ENCODE measurements around the gene INPP5K. TPM values are rescaled to one million over a fixed set of nuclear protein-coding genes. Genes with fewer than 3 reads are reported as not detected.

Gene INPP5K
- total RNA-seq, 1 donor from 2014 or later = 66.6 TPM

DNA sequence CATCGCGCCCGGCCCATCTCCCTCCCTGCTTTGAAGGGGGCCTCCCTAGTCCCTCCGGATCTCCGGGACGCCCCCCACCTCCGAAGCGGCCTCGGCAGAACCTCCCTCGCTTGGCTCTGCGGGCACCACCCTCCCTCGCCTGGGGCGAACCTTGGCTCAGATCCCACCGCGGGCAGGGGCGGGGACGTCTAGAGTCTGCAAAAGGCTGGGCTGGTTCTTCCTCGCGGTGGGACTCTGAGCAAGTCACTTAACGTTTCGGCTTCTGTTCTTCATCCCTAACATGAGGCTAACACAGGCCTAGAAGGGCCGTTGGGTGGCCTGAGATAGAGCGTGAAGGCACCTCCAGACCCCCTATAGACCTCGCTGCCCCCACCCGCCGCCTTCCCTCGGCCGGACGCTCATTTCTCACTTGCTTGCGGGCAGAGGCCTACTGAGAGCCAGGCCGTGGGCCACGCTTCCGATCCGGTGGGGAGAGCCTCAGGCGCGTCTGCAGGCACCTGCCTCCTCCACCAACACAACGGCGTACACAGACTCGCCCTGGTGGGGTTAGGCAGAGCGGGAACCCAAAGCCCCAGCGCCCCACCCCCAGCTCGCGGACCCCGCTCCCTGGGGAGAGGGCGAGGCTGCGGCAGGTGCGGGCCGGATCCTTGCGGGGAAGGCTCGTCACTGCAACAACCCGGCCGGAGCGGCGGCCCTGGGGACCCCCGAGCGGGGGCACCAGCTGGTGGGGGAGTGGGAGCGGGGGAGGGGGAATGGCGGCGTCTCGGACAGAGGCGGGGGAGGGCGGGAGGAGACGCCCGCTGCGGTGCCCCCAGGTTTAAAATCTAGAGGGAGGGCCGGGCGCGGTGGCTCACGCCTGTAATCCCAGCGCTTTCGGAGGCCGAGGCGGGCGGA lies 29.4 kb downstream of the INPP5K start:
- no peak for DNase-seq (ENCODE audit: extremely low read depth, low read depth, low spot score)

DNA sequence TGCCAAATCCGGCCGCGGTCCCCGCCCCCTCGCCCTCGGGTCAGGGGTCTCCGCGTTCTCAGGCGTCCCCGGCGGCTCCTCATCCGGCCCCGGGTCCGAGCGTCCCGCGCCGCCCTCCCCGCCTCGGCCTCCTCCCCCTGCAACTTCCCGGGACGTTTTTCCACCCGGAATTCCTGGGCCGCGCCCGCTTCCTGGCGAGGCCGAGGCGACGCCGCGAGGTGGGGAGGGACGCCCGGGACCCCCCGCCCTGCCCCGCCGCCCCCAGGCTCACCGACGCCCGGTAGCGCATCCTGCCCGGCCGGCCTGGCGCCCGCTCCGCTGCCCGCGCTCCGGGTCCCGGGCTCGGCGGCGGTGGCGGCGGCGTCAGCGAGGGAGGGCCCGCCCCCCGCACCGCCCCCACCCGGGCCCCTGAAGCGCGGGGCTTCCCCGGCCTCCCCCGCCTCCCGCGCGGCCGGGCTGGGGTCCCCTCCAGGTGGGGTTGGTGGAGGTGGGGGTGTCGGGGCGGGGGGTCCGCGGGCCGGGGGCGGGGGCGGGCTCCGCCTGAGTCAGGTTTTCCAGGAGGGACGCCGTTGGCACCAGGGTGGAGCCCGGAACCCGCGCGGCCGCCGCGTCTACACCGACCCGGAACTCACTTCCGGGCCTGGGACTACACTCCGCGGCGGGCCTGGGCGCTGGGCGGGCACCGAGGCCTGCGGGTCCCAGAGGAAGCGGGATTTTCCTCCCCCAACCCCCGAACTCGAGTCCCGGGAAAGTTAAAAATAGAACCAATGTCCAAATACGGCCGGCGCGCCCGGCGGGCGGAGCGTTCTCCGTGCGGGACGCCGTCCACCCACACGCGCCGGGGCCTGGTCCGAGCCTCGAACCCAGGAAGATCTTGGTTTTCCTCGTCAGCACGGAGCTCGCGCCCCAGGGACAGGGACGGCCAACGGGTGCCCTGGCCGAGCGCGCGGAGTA lies 30.7 kb downstream of the INPP5K start:
- DNase-seq (ENCODE audit: extremely low read depth, low read depth, low spot score) = no peak

DNA sequence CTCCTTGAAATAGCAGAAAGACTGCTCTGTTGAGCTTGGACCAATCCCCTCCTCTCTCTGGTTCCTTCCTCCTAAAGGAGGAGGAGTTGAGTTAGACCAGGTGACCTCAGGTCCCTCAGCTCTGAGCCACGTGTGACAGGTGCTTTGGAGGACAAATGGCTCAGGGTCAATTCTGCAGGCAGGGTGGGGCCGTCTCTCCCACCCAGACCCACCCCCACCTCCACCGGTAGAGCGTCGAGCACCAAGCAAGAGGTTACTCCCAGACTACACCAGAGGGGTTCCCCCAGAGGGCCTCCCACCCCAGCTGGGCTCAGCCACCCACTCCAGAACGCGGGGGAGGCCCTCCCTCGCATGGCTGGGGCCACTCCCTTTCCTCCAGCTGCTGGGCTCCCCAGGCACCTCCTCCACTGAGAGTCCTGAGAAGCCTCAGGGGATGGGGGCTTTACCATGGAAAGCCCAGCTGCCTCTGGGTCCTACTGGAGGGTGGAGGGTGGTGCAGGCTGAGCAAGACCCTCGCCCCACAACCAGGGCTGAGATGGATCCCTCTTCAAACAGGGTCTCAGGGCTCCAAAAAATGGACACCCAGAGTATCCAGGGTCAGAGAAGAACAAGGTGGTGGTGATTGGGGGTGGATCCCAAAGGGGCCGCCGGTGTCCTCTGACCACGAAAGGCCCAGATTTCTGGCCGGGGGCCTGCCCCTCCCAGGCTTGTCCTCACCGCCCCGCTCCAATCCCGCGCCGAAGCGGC lies 31.6 kb downstream of the INPP5K start:
- no peak for DNase-seq (ENCODE audit: extremely low read depth, low read depth, low spot score)

DNA sequence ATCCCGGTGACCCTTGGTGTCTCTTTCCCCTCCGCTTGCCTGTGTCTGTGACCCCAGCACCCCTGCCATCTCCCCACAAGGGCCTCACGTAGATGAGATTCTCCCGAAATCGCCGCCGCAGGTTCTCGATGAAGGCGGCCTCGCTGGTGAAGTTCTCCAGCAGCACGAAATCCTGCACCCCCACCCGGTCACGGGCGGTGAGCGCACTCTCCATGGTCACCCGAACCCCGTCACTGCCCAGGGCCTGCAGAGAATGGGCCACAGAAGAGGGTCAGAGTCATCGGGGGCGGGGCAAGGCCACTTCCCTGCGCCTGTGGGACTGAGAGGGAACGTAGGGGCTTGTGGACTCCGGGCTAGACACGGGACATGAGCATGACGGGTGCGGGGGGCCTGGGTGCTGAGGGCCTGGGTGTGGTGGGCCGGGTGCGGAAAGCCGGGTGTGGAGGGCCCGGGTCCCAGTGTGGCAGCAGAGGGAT lies 32.3 kb downstream of the INPP5K start:
- DNase-seq (ENCODE audit: extremely low read depth, low read depth, low spot score) = no peak

DNA sequence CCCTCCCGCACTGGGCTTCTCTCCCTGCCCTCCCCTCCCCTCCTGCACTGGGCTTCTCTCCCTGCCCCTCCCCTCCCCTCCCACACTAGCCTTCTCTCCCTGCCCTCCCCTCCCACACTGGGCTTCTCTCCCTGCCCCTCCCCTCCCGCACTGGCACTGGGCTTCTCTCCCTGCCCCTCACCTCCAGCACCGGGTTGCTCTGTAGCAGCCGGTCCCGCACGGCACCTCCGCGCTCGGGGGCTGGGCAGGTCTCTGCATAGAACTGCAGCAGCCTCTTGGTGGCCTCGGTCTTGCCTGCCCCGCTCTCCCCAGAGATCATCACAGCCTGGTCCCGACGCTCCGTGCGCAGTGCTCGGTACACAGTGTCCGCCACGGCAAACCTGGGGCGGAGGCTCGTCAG lies 33.7 kb downstream of the INPP5K start:
- no peak for DNase-seq (ENCODE audit: extremely low read depth, low read depth, low spot score)

DNA sequence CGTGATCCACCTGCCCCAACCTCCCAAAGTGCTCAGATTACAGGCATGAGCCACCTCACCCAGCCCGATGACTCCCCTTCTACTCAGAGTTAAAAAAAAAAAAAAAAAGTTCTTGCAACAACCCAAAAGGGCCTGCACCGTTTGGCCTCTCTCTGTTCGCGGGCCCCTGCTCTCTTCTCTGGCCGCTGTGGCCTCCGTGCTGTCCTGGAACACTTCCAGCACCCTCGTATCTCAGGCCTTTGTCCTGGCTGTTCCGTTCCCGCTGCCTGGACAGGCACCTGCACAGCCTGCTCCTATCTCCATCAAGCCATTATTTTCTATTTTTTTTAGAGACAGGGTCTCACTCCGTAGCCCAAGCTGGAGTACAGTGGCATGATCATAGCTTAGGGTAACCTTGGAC lies 34.7 kb downstream of the INPP5K start:
- DNase-seq (ENCODE audit: extremely low read depth, low read depth, low spot score) = no peak

DNA sequence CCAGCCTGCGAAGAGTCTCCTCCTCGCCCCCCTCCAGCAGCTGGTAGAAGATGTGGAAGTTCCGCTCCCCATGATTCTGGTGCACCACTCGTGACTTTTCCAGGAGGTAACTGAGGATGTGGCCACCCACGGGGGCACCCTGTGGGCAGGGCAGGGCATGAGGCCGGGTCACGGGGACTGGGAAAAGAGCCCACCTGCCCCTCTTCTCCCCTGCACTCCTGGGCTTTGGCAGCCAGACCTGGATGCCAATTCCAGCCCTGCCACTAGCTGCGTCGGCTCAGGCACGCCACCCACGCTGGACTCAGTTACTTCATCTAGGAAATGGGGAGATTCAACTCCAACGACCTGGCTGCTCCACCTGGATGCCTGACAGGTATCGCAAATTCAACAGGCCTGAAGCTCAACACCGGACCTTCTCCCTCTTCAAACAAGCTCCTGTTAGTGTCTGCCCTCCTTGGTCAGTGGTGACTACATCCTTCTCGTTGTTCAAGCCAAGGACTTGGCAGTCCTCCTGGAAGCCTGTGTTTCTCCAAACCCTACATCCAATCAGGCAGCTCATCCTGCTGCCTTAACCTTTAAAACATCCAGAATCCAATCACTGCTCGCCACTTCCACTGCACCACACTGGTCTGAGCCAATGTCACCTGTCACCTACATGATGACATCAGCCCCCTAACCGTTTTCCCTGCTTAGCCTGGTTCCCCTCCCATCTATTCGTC lies 35.5 kb downstream of the INPP5K start:
- no peak for DNase-seq (ENCODE audit: extremely low read depth, low read depth, low spot score)

DNA sequence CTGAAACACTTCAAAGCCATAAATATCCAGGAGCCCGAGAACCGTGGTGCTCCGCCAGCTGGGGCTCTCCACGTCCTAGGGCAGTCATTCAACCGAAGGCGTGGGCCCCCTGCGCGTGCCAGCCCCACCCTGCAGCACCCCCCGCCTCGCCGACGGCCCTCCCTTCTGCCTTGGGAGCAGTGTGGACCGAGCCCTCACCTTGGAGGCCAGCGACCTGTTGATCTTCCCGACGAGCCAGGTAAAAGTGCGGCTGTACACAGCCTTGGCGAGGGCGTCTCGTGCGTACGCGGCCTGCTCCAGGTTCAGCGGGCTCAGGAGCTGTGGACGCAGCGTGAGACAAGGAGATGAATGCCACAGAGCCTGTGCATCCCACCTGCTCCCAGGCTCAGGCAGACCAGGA lies 38.0 kb downstream of the INPP5K start:
- DNase-seq (ENCODE audit: extremely low read depth, low read depth, low spot score) = no peak

DNA sequence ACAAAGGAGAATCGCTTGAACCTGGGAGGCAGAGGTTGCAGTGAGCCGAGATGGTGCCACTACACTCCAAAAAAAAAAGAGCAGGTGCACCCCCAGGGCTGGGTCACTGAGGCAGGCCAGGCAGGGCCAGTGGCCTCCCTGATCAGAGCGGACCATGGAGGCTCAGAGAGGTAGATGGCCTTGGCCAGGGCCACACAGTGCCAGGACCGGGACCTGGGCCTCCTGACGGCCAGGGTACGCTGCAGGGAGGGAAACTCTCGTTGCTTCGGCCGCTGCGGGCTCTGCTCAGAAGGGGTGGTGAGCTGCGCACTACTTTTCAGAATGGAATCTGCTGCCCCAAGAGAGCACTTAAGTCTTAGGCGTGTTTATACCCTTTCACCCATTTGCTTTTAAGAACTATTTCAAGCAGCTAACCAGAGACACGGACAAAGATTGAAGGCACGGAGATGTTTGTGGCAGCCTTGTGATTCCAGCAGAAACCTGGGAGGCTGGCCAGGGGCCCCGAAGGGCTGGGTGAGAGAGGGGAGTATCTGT lies 41.0 kb downstream of the INPP5K start:
- no peak for DNase-seq (ENCODE audit: extremely low read depth, low read depth, low spot score)

DNA sequence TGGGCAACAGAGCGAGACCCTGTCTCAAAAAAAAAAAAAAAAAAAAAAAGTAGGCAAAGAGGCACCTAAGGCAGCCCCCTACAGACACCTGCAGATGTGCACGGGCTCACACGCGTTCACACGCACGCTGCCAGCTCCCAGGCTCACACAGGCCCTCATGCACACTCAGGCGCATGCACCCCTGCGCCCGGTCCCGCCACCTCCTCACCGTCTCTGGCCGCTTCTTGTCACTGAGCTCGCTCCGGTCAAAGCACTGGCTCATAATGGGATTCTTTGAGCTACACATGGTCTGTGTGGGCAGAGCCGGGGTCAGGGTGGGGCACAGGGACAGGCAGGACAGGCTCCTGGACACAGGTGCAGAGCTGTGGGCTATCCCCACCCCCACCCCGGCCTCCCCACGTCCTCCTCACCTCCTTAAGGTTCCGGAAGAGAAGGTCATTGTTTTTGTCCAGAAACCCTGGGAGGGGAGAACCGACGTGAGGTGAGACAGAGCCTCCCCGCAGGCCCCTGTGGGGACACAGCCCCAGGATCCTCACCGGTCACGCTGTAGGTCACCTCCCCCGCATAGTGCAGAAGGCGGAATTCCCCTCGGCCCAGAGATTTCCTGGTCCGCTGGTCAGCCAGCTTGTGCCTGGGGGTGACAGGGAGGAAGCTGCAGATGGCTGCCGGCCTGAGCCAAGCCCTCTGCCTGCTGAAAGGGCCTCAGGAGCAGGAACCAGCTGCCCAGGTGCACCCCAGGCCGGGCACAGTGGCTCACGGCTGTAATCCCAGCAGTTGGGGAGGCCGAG lies 41.8 kb downstream of the INPP5K start:
- no peak for DNase-seq (ENCODE audit: extremely low read depth, low read depth, low spot score)

DNA sequence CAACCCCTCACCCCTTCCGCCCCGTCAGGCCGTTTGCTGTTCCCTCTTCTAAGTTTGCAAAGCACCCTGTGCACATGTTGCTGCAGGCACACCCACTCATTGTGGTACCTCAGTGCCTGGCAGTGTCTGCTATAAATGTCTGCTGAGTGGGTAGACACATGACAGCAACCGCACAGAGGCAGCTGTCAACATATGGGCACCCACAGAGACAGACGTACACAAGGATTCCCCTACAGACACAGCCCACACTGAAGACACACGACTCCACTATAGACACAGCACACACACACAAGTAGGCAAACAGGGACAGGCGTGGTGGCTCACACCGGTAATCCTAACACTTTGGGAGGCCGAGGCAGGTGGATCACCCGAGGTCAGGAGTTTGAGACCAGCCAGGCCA lies 42.6 kb downstream of the INPP5K start:
- no peak for DNase-seq (ENCODE audit: extremely low read depth, low read depth, low spot score)

DNA sequence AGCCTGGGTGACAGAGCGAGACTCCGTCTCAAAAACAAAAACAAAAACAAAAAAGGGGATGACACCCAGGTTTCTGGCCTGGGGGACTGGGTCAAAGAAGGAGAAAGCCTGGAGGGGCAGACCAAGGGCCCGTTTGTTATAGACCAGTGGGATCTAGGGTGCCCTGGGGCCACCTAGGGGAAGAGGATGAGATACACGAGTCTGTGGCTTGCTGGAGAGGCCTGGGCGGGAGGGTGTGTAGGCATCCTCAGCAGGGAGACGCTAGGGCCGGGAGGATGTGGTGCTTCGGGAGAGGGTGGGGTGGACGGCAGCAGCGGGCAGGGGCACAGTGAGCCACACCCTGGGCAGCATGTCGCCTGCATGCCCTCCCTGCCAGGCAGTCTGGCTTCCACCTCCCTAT lies 43.2 kb downstream of the INPP5K start:
- no peak for DNase-seq (ENCODE audit: extremely low read depth, low read depth, low spot score)

DNA sequence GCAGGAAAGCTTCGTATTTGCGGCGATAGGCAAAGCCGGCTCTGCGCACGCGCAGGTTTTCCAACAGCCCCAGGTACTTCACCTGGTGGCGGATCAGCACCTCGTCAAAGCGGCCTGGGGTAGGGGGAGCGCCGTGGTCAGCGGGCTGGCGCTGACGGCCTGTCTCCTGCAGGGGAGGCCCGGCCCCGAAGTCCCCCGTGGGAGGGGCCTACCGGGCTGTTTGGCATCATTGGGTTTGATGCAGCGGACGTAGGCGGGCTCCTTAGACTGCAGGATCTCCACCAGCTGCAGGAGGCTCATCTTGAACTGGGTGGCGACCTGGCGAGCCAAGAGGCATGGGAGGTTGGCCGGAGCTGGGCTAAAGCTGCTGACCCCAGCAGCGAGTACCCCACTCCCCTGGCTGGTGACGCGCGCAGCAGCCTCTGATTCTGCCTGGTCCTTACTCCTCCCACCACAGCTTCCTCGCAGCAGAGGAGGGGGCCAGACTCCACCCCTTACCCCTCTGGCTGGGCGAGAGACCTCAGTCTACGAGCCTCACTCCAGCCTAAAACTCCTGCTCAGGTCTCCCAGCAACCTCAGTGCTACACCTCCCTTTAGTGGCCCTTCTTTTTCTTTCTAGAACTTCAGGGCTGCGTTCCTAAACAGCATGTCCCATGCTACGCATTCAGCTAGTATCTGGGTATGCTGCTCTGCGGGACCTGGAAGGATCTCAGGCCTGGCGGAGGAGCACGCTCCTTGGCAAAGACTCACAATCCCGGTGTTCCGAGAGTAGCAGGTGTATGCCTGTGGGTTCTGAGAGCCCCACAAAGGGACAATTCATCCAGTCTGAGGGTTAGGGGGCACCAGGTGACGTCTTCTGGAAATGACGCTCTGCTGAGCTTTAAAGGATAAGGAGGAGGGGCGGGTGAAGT lies 44.2 kb downstream of the INPP5K start:
- DNase-seq (ENCODE audit: extremely low read depth, low read depth, low spot score) = no peak

DNA sequence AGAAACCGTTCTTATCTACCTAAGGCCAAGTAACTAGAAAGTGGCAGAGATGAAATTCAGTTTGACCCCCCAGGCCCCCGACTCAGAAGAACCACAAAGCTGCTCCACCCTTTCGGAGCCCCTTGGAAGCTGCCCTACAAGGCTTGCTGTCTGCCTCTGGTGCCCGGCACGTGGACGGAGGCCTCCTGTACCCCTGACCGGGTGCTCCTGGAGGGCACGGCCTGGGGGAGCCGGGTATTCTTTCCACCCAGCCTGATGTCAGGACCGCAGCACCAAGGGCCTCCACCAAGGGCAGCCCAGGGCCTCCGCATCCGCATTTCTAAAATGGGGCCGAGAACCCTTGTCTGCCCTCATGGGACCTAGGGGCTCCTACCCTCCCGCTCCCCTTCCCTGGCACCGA lies 44.9 kb downstream of the INPP5K start:
- DNase-seq (ENCODE audit: extremely low read depth, low read depth, low spot score) = no peak

DNA sequence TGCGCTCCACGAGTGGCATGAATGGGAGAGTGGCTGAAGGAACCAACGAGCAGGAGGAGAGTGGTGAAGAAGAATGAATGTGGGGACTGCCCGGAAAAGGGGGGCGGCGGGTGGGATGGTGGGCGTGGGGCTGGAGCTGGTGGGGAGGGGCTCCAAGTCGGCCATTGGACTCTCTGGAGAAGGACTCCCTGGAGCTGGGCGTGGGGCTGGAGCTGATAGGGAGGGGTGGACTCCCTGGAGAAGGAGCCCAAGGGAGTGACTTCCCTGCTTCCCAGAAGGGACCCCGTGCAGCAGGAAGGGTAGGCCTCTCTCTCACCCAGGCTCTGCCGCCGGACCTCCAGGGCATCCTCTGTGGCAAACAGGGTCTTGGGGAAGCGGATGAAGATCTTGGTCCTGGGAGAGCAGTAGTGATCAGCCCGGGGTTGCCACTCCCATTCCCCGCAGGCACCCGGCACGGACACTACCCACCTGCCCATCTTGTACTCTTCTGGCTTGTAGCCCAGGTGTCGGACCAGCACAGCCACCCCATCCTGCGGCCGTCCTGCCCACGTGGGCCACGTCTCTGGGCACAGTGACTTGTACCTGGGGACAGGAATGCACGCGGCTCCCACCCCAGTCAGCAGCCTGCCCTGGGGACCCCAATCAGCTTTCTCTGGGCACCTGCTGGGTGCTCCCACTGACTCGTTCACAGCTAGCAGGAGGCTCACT lies 45.5 kb downstream of the INPP5K start:
- DNase-seq (ENCODE audit: extremely low read depth, low read depth, low spot score) = no peak

DNA sequence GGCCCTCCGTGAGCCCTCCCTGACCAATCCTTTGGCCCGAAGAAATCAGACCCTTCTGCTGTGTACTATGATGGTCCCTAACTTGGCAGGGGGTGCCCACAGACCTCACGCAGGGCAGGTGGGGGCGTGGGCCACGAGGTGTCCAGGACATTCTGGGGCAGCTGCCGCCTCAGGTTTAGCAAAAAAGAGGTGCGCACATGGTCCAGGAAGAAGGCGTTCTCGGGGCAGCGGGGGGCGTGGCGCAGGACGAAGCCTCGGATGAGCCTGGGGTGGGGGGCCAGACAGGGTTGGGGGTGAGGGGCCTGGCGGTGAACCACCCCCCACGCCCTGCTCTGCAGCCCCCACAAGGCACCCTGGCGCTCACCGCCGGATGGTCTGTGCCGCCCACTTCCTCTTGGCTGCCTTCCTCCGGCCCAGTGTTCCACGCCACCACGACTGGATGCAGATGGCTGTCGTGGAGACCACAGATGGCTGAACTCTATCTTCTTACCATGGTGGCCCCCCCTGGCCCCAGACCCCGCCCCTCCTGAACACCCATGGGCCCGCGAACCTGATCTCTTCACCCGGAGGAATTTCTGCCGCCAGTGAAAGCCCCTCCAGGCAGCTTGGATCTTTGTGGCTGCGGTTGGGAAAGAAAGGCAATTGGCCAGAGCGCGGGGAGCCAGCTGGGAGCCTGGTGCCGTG lies 46.2 kb downstream of the INPP5K start:
- no peak for DNase-seq (ENCODE audit: extremely low read depth, low read depth, low spot score)
